Raji (cell line): ENCODE measurements around the gene PAX7.

Source experiments
- POLR2A ChIP-seq: IDR thresholded peaks from 2 replicates; pipeline ENCODE4 v1.6.1; 2011; ENCODE audit warnings: low read depth, low read length, control low read depth; ENCODE audit not compliant: insufficient read depth

The PAX7 gene

DNA sequence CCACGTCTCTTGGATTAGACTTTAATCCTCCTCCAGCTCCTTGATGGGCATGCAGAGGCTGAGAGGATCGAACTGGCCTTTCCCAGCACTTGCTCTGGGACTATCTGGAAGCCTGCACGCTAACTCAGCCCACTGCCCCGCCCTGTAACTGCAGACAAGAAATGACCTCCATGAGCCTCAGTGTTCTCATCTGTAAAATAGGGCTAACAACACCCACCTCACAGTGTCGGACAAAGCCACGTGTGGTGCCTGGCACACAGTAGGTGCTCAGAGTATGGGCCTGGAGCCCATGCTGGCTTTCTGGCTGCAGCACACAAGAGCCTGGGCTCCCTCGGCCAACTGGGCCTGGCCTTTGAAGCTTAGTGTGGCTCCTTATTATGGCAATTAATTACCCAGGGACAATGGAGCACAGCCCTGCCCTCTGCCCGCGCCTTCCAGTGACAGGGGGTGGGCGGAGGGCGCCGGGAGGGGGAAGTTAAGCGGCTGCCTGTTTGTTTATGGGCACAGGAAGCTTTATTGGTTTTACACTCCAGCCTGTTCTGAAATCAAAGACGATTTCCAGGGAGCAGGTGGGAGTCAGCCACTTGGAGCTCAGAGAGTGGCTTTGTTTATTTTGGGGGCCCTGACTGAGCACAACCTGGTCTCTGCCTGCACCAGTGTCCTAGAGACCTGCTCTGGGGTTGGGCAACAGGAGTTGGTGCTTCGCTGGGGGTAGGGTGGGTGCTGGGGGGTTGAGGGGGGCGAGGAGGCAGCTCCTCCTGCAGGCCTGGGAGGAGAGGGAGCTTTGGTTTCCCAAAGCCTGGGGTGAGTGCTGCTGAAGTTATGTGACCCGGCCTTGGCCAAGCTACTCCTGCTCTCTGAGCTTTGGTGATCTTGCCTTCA, 31.0 kb downstream of the PAX7 start:
- TF ChIP-seq POLR2A = no peak

DNA sequence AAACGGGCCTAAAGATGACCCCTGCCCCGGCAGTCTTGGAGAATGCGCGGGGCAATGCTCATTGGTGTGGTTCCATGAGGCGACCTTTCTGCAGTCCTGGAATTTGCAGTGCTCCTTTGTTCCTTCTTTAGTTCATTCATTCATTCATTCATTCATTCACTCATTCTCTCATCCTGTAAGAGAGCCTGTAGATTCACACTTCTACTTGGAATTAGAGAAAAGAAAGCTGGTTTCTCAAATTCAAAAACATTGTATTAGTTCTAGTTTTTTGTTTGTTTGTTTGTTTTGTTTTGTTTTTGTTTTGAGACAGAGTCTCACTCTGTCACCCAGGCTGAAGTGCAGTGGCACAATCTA, 31.6 kb downstream of the PAX7 start:
- TF ChIP-seq POLR2A = no peak

DNA sequence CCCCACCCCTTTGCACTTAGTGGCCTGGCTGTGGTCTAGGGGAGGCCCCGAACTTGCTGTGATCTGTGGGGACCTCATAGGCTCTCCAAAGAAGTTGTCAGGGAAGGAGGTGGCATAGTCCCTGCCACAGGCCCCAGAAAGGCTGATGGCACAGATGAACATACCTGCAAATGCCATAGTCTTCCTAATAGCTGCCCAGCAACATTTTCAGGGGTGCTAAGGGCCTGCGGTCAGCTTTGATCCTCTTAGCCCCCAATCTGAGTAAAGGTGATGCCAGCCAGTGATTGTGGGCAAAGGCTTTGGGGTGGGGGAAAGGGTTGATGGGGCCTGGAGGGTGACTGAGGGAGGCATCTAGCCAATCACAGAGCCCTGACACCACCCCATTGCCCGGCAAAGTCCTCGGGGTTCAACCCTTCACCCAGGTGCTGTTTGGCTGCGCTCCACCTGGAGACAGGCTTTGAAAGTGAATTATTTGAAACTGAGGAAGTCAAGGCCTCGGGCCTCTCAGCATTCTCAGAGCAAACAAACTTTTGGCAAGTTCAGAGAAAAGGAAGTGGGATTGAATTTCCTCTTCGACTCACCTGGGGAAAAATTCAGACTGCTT, 35.8 kb downstream of the PAX7 start:
- TF ChIP-seq POLR2A = no peak

DNA sequence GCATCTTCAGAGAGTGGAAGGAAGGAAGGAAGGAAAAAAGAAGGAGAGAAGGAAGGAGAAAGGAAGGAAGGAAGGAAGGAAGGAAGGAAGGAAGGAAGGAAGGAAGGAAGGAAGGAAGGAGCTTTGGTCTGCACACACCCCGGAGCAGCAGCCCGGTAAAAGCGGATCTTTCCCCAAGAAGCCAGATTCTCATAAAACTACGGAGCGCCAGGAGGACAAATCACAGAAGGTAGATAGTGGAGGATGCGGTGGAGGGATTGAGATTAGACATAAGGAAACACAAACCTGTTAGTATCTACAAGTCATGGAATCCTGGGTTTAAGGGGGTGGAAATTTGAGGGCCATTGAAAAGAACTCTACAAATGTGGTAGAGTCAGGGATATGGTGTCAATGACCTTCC, 36.7 kb downstream of the PAX7 start:
- no peak for TF ChIP-seq POLR2A

DNA sequence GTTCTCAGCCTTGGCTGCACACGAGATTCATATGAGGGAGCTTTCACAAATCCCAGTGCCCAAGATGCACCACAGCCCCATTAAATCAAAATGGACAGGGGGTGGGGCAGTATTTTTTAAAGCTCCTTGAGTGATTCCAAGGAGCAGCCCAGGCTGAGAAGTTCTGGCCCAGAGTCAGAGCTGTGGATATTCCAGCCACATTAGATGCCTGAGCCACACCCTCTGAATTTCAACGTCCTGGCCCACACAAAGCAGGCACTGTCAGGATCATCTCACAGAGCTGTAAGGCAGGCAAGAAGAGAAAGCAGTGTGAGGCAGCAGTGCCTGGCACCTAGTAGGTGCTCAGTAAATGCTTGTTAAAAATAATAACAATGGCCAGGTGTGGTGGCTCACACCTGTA, 37.4 kb downstream of the PAX7 start:
- TF ChIP-seq POLR2A = no peak

DNA sequence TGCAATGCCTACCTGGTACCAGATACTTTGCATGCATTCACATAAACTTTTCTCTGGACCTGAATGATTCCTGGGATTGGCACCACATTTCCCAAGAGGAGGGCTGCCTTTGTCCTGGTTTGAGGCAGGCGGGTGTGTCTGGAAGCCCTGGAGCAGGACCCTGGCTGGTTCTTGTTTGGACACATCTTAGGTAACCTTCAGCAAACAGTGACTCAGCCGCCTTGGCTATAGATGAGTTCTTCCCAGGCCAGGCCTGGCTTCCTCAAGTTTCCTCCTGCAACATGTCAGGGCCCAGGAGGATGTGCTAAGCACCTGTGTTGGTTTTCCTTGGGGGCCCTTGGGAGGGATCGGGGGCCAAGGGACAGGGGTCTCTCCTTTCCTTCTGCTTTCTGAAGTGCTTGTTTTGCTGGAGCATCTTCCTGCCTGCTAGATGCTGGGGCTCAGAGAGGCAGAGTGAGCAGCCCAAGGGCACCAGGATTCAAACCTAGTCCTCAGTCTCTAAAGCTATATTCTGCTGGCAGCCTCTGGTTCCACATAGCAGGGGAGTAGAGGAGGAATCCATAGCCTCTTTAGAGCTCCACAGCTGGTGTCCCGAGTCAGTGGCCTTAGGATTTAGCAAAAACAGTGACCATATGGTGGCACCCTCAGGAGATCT, 38.2 kb downstream of the PAX7 start:
- TF ChIP-seq POLR2A = no peak

DNA sequence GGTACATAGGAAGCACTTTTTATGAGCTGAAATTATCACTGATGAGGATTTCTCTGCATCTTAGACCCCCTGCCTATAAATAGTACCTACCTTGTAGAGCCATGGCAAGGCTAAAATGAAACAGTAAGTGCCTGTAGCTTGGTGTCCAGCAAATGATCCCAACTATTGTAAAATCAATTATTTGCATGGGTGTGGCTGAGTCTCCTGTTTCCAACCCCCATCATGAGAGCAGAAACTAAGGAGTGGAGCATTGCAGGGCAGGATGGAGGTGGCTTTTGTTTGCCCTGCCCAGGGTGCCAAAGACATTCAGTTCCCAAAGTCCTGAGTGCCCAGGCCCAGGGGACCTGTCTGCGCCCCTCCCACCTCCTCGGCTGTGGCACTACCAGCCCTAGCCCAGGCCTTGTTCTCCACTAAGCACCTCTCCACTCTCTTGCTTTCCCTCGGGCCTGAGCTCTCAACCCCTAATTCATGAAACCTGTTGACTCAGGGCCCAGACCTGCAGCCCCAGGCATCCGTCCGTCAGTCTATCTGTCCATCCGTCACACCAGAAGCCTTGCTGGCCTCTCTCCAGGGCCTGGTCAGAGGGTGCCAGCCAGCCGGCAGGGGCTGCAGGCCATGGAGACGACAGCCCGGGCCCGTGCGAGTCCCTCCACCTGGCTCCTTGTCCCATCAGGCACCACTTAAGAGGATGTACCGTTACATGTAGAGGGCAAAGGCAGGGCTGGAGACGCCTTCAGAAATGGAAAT, 39.6 kb downstream of the PAX7 start:
- no peak for TF ChIP-seq POLR2A

DNA sequence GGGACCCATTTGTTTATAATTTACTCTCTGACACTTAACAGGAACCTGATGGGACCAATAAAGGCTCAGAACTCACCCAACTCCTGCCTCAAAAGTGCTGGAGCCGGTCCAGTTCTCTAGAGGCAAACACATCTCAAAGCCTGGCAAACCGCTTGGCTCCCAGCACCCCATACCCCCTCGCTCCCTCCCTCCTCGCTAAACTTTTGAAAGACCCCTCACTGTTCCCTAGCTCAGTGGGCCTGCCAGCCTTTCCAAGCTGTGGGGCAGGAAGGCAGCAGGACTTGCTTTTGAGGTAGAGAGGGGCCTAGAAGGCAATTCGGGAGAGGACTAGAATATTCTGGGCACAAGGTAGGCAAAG, 40.2 kb downstream of the PAX7 start:
- no peak for TF ChIP-seq POLR2A

DNA sequence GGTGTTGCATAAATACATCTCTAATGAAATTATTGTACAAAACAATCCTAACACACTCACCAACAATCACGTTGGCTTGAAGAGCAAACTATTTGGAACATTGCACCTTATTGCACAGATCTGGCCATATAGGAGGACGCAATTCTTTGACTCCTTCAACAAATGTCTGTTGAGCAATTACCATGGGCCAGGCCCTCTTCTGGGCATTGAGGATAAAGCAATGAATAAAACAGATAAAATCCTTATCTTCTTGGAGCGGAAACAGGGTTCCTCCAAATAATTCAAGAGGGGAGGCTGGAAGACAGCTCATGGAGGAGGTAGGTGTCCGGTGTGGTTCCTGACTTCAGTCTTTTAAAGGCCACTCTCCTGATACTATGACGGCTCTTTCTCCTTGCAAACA, 43.3 kb downstream of the PAX7 start:
- no peak for TF ChIP-seq POLR2A

DNA sequence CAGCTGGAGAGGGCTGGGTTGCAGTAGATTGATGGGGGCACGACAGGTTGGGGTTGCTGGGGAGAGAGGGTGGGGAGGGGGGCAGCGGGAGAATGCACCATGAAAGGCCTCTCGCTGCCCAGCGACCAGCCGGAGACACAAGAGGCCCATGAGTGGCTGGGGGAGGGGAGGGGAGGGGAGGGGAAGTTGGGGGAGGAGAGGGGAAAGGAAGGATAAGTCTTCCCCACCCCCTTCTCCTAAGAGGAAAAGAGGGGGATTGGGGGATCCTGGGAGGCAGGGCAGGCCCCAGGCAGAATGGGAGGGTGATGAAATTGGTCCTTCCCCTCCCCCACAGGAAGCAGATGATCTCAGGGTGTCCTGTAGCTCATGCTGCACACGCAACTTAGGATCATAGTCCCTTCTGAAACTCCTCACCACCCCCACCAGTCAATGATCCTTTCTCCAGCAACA, 45.7 kb downstream of the PAX7 start:
- TF ChIP-seq POLR2A = no peak

DNA sequence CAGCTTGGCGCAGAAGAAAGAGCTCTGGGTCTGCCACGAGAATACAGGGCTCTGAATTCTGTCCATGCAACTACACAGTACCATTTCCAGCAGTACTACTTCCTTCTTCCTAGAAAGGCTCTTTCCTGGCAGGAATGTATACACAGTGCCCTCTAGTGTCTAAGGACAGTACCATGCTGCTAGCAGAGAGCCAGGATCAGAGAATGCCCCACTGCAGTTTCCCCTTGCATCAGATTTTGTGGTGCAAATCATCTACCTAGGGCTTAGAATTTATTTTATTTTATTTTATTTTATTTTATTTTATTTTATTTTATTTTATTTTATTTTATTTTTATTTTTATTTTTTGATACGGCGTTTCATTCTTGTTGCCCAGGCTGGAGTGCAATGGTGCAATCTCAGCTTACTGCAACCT, 50.8 kb downstream of the PAX7 start:
- no peak for TF ChIP-seq POLR2A

DNA sequence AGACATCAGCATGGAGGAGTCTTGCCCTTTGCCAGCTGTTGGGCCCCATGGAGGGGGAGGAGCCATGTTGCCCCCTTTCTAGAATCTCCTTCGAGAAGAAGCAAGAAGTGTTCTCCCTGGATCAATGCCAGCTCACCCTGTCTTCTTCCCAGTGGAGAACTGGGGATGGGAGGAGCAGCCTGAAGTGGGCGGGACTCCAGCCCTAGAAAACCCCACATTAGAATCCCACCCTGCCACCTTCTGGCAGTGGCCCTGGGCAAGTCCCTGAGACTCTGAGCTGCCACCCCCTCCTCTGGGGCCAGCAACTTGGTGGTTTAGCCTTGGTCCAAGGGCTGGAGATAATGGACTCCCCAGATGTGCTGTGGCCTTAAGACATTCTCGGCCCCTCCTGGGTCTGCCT, 51.7 kb downstream of the PAX7 start:
- no peak for TF ChIP-seq POLR2A

DNA sequence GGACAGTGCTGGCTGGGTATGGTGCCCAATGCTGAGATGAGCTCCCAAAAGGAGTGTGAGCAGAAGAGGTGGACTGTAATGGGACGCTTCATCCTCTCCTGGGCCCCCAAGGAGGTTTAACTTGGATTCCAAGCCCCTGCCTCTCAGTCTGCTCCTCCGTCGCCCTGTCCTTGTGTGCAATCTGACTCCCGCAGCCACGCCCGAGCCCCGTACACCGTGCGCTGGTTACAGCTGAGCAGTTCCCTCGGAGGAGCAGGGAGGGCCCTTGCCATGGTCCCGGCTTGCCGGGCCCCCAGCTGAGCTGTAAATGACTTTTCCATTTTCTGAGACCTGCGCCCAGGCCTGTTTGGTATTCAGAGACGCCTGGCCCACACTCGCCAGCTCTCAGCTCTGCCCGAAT, 53.7 kb downstream of the PAX7 start:
- no peak for TF ChIP-seq POLR2A

DNA sequence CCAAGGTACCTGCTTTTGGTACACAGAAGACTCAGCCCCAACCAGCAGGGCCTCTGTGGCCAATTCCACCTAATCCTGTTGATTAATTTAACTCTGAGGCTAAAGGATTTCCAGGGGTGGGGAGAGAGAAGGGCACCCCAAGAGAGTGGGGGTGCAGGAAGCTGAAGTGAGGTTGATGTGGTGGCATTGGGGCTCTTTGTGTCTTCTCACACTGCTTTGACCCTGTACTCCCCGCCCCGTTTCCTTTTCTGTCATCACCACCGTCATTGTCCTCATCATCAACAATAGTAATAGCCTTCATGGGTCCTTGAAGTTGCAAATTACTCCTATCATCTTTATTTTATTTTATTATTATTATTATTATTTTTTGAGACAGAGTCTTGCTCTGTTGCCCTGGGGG, 55.9 kb downstream of the PAX7 start:
- no peak for TF ChIP-seq POLR2A

DNA sequence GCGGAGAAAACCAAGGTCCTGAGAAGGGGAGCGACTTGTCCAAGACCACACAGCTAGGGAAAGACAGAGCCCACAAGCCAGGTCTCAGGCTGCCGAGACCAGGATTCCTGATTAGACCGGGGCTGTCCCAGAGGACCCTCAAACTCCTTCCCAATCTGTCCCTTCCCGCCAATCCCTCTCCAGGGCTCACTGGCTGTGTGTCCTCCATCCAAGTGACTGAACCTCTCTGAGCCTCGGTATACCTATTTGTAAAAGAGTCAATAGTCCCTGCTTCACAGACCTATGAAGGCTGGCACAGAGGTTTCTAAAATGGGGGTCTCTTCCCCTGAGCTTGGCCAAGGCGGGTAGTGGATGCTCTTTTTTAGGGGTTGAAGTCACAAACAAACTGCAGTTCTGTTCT, 56.6 kb downstream of the PAX7 start:
- no peak for TF ChIP-seq POLR2A
